HEK293T (cell line): ENCODE measurements around the gene THSD4.

ENCODE experiments used
- ARNT ChIP-seq: fragments of 450-650 bp; IDR thresholded peaks from 2 replicates; pipeline ENCODE4 v1.6.1; 2017; ENCODE audit warnings: mild to moderate bottlenecking
- BHLHE40 ChIP-seq: fragments of 450-650 bp; IDR thresholded peaks from 2 replicates; pipeline ENCODE4 v1.6.1; 2016; ENCODE audit warnings: mild to moderate bottlenecking, moderate library complexity, borderline replicate concordance
- CTBP1 ChIP-seq: fragments of 450-650 bp; IDR thresholded peaks from 2 replicates; pipeline ENCODE4 v1.6.1; 2016; ENCODE audit warnings: borderline replicate concordance
- ELF4 ChIP-seq: fragments of 450-650 bp; IDR thresholded peaks from 2 replicates; pipeline ENCODE4 v1.6.1; 2017; ENCODE audit warnings: antibody characterized with exemption
- FOXA1 ChIP-seq: fragments of 450-650 bp; IDR thresholded peaks from 2 replicates; pipeline ENCODE4 v1.6.1; 2016; ENCODE audit warnings: mild to moderate bottlenecking
- FOXM1 ChIP-seq: fragments of 450-650 bp; IDR thresholded peaks from 2 replicates; pipeline ENCODE4 v1.6.1; 2017; ENCODE audit warnings: mild to moderate bottlenecking, borderline replicate concordance
- LEF1 ChIP-seq: fragments of 450-650 bp; IDR thresholded peaks from 2 replicates; pipeline ENCODE4 v1.6.1; 2017; ENCODE audit warnings: mild to moderate bottlenecking, borderline replicate concordance
- NFRKB ChIP-seq: fragments of 450-650 bp; IDR thresholded peaks from 2 replicates; pipeline ENCODE4 v1.6.1; 2016; ENCODE audit warnings: mild to moderate bottlenecking, moderate library complexity
- SP1 ChIP-seq: fragments of 450-650 bp; IDR thresholded peaks from 2 replicates; pipeline ENCODE4 v1.6.1; 2017
- SUZ12 ChIP-seq: fragments of 450-650 bp; IDR thresholded peaks from 2 replicates; pipeline ENCODE4 v1.6.1; 2016; ENCODE audit warnings: mild to moderate bottlenecking
- TARDBP ChIP-seq: fragments of 450-650 bp; IDR thresholded peaks from 2 replicates; pipeline ENCODE4 v1.6.1; 2016
- TF ChIP-seq, protein P1 (sequence below): fragments of 450-650 bp; IDR thresholded peaks from 2 replicates; pipeline ENCODE4 v1.6.1; 2016

DNA sequence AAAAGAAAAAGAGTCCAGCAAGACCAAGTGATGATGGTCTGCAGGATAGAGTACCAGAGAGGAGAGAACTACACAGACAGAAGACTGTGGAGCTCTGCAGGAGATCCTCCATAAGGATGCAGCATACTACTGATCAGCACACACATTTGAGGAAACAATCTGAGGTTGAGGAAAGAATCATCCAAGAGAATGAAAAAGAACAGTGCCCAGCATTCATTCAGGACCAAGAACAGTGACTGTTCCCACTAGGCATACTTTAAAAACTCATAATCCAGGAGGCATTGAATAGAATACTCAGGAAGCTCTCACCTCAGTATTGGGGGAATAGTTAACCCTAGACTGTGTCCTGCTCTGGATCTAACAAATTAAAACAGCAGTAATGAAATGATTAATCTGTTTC is 54.9 kb downstream of the THSD4 start:
- no peak for TF ChIP-seq SUZ12
- no peak for TF ChIP-seq ELF4
- TF ChIP-seq TARDBP, result no peak
- TF ChIP-seq FOXA1, result no peak
- TF ChIP-seq, protein P1, sequence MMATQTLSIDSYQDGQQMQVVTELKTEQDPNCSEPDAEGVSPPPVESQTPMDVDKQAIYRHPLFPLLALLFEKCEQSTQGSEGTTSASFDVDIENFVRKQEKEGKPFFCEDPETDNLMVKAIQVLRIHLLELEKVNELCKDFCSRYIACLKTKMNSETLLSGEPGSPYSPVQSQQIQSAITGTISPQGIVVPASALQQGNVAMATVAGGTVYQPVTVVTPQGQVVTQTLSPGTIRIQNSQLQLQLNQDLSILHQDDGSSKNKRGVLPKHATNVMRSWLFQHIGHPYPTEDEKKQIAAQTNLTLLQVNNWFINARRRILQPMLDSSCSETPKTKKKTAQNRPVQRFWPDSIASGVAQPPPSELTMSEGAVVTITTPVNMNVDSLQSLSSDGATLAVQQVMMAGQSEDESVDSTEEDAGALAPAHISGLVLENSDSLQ, result no peak
- TF ChIP-seq LEF1, result no peak
- no peak for TF ChIP-seq BHLHE40
- TF ChIP-seq CTBP1, result no peak
- no peak for TF ChIP-seq FOXM1
- TF ChIP-seq NFRKB, result no peak
- TF ChIP-seq SP1, result no peak
- TF ChIP-seq ARNT, result no peak
